PC-9 (cell line): ENCODE results near the gene IGFBP7. TPM values are rescaled to one million over a fixed set of nuclear protein-coding genes. Genes with fewer than 3 reads are reported as not detected.

ENCODE experiments used
- BruUV-seq: library from RNA; stranded (reverse); fragments of 400-500 nt; replicated peaks from 2 replicates; lab custom pipeline; 2021; lab: Mats Ljungman, UMichigan
- CTCF ChIA-PET: fragments of 300-600 bp; sonication (Branson Sonifier 250); formaldehyde crosslinking; loops from one replicate; lab custom pipeline; 2022; ENCODE audit warnings: antibody characterized with exemption; lab: Charles Lee
- POLR2A ChIA-PET: fragments of 300-600 bp; sonication (Branson Sonifier 250); formaldehyde crosslinking; loops from one replicate; lab custom pipeline; 2022; ENCODE audit warnings: antibody characterized with exemption; ENCODE audit not compliant: unreplicated experiment; lab: Charles Lee
- DNase-seq, 2 experiments: peaks; one replicate each; pipeline versions ENCODE4 v3.0.0 to v3.0.0-alpha.2; 2015 to 2022; ENCODE audit warnings: mixed read lengths in 1 of 2
- H2AFZ ChIP-seq: fragments of 200-600 bp; sonication (generic); 2 replicates; pipeline ENCODE4 v1.8.1; 2017; ENCODE audit warnings: antibody characterized with exemption
- H3F3A ChIP-seq: fragments of 200-600 bp; sonication (generic); 2 replicates; pipeline ENCODE4 v1.8.1; 2017; ENCODE audit warnings: antibody characterized with exemption, mild to moderate bottlenecking, low read depth; ENCODE audit not compliant: insufficient read depth
- H3K27ac ChIP-seq: fragments of 200-600 bp; sonication (generic); 2 replicates; pipeline ENCODE4 v1.6.1; 2016; ENCODE audit warnings: mixed run types
- H3K27me3 ChIP-seq: fragments of 200-600 bp; sonication (generic); 2 replicates; pipeline ENCODE4 v1.6.1; 2016; ENCODE audit warnings: low read depth, mixed run types; ENCODE audit not compliant: insufficient read depth
- H3K36me3 ChIP-seq: fragments of 200-600 bp; sonication (generic); 2 replicates; pipeline ENCODE4 v1.6.1; 2016; ENCODE audit warnings: low read depth, mixed run types
- H3K4me1 ChIP-seq: fragments of 200-600 bp; sonication (generic); replicated peaks from 2 replicates; pipeline ENCODE4 v1.6.1; 2016; ENCODE audit warnings: mixed run types; ENCODE audit not compliant: insufficient read depth
- H3K4me2 ChIP-seq: fragments of 200-600 bp; sonication (generic); 2 replicates; pipeline ENCODE4 v1.6.1; 2017; ENCODE audit warnings: mixed run types
- H3K4me3 ChIP-seq: fragments of 200-600 bp; sonication (generic); 2 replicates; pipeline ENCODE4 v1.6.1; 2016; ENCODE audit warnings: mixed run types
- H3K79me2 ChIP-seq: fragments of 200-600 bp; sonication (generic); 2 replicates; pipeline ENCODE4 v1.6.1; 2017; ENCODE audit warnings: low read depth, mixed run types
- H3K9me2 ChIP-seq: fragments of 200-600 bp; sonication (generic); 2 replicates; pipeline ENCODE4 v1.8.1; 2017; ENCODE audit warnings: mild to moderate bottlenecking; ENCODE audit not compliant: insufficient read depth
- H3K9me3 ChIP-seq: fragments of 200-600 bp; sonication (generic); 2 replicates; pipeline ENCODE4 v1.8.1; 2016; ENCODE audit warnings: low read depth; ENCODE audit not compliant: insufficient read depth
- H4K20me1 ChIP-seq: fragments of 200-600 bp; sonication (generic); 2 replicates; pipeline ENCODE4 v1.8.1; 2017; ENCODE audit not compliant: insufficient read depth
- EZH2 ChIP-seq: fragments of 200-600 bp; sonication (generic); IDR thresholded peaks from 2 replicates; pipeline ENCODE4 v1.8.0; 2017; ENCODE audit warnings: antibody characterized with exemption, low read depth
- intact Hi-C: fragments of 100-400 bp; cut with micrococcal nuclease; formaldehyde crosslinking; loops from one replicate; pipeline ENCODE4 v1.10.0; 2022; ENCODE audit not compliant: unreplicated experiment
- total RNA-seq: library from RNA; stranded (reverse); gene quantifications from 2 replicates; pipeline ENCODE4 v1.2.3, GENCODE V29; 2021
- TF ChIP-seq, protein P1 (sequence below): fragments of 200-600 bp; sonication (generic); conservative IDR thresholded peaks from 2 replicates; pipeline ENCODE4 v1.6.1; 2017; ENCODE audit warnings: mixed run types, antibody characterized with exemption, mild to moderate bottlenecking, moderate library complexity

IGFBP7 gene
- total RNA-seq, 1 experiment from 2014 or later, result 127 TPM

- no peaks in the 10 kb centered on the region for H3K27me3 ChIP-seq
- ChIA-PET CTCF (no interaction called here), POLR2A (interaction anchor here (0.6 kb wide), 1 partner anchor 610 kb away, joined by 8 read pairs; no protein-coding TSS in a partner anchor)
- no peak overlapping the region for H2AFZ ChIP-seq
- intact Hi-C loops, result loop anchor here (2.0 kb wide), 1 partner anchor 33 kb away; the partner anchor contains the start of gene IGFBP7
- no peaks in the 10 kb centered on the region for H3K9me2 ChIP-seq
- H3F3A ChIP-seq, result no peaks in the 10 kb centered on the region
- no peak overlapping the region for H3K27ac ChIP-seq
- BruUV-seq, result no TSS peak
- no peak overlapping the region for H3K4me2 ChIP-seq
- peak; percentile 51 to 60 for DNase-seq
- H3K36me3 ChIP-seq, result no peaks in the 10 kb centered on the region
- no peaks in the 10 kb centered on the region for H3K9me3 ChIP-seq
- H3K4me3 ChIP-seq, result no peak overlapping the region
- peaks cover 11% of the 10 kb centered on the region; the same call in 1 of the 2 replicates for H3K4me1 ChIP-seq
- TF ChIP-seq, protein P1, sequence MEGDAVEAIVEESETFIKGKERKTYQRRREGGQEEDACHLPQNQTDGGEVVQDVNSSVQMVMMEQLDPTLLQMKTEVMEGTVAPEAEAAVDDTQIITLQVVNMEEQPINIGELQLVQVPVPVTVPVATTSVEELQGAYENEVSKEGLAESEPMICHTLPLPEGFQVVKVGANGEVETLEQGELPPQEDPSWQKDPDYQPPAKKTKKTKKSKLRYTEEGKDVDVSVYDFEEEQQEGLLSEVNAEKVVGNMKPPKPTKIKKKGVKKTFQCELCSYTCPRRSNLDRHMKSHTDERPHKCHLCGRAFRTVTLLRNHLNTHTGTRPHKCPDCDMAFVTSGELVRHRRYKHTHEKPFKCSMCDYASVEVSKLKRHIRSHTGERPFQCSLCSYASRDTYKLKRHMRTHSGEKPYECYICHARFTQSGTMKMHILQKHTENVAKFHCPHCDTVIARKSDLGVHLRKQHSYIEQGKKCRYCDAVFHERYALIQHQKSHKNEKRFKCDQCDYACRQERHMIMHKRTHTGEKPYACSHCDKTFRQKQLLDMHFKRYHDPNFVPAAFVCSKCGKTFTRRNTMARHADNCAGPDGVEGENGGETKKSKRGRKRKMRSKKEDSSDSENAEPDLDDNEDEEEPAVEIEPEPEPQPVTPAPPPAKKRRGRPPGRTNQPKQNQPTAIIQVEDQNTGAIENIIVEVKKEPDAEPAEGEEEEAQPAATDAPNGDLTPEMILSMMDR, result no peak
- no peak for TF ChIP-seq EZH2
- H4K20me1 ChIP-seq, result no peaks in the 10 kb centered on the region
- no peaks in the 10 kb centered on the region for H3K79me2 ChIP-seq
Measured at GRCh38 chr4:57077550-57078343, 32.4 kb downstream of the IGFBP7 start.

- no peak overlapping the region for H3K27ac ChIP-seq
- no peaks in the 10 kb centered on the region for H3K9me2 ChIP-seq
- H3K4me1 ChIP-seq, result peaks cover 9% of the 10 kb centered on the region; the same call in 1 of the 2 replicates
- ChIA-PET CTCF (no interaction called here), POLR2A (no interaction called here)
- H3K4me3 ChIP-seq, result no peak overlapping the region
- TF ChIP-seq, protein P1, result no peak
- intact Hi-C loops, result loop anchor here (2.0 kb wide), 1 partner anchor 34 kb away; the partner anchor contains the start of gene IGFBP7
- BruUV-seq, result no TSS peak
- H3F3A ChIP-seq, result no peaks in the 10 kb centered on the region
- H2AFZ ChIP-seq, result no peak overlapping the region
- no peaks in the 10 kb centered on the region for H3K9me3 ChIP-seq
- H3K79me2 ChIP-seq, result no peaks in the 10 kb centered on the region
- H3K27me3 ChIP-seq, result no peaks in the 10 kb centered on the region
- no peak overlapping the region for H3K4me2 ChIP-seq
- DNase-seq, result no peak
- no peaks in the 10 kb centered on the region for H4K20me1 ChIP-seq
- H3K36me3 ChIP-seq, result no peaks in the 10 kb centered on the region
Measured at GRCh38 chr4:57076646-57077045, 33.5 kb downstream of the IGFBP7 start.

GRCh38 chr4:57075367-57075766 lies 34.8 kb downstream of the IGFBP7 start:
- ChIA-PET POLR2A (no interaction called here), CTCF (no interaction called here)
- no peaks in the 10 kb centered on the region for H3K9me3 ChIP-seq
- H3K27ac ChIP-seq, result no peak overlapping the region
- H3K4me2 ChIP-seq, result no peak overlapping the region
- no TSS peak for BruUV-seq
- no peaks in the 10 kb centered on the region for H3K79me2 ChIP-seq
- TF ChIP-seq EZH2, result no peak
- TF ChIP-seq, protein P1, result no peak
- H3K4me3 ChIP-seq, result no peak overlapping the region
- DNase-seq, result no peak
- no peaks in the 10 kb centered on the region for H3F3A ChIP-seq
- no peaks in the 10 kb centered on the region for H4K20me1 ChIP-seq
- no peak overlapping the region for H2AFZ ChIP-seq
- H3K36me3 ChIP-seq, result no peaks in the 10 kb centered on the region
- H3K27me3 ChIP-seq, result no peaks in the 10 kb centered on the region
- intact Hi-C loops, result no loop called here
- H3K9me2 ChIP-seq, result no peaks in the 10 kb centered on the region
- H3K4me1 ChIP-seq, result no peaks in the 10 kb centered on the region
